Stimulated activated CD8-positive, alpha-beta memory T cell treated with anti-CD3 and anti-CD28 coated beads, Interleukin-2, amount 100 ng/mL, for 48 hours (primary cell): ENCODE results near the gene SRGAP3.

Experiments used
- DNase-seq, 2 donors: peaks; one replicate each; pipeline ENCODE4 v3.0.0-alpha.2; 2020; ENCODE audit warnings: low read depth in 2 of 2

The SRGAP3 gene

DNA sequence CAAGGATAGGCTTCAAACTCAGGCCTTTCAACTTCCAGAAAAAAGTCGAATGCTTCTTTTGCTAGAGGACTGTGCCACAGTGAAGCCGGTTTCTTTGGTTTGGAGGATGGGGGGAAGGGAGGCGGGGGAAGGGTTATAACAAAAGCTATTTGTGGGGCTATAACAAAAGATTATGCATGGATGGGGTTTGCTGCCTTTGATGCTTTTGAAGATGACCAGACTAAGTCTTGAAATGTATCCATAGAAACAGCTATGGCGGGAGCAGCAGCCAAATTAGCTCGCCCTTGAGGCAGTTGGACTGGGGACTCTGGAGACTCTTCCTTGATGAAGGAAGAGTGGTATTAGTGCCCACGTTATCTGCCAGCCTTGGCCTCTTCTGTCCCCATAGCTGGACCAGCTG, 47.5 kb downstream of the SRGAP3 start:
- no peak for DNase-seq

GRCh38 chr3:9201266-9201665, 48.2 kb downstream of the SRGAP3 start:
- DNase-seq: no peak

- DNase-seq: no peak
Measured at GRCh38 chr3:9199775-9200174, 49.7 kb downstream of the SRGAP3 start.

DNA sequence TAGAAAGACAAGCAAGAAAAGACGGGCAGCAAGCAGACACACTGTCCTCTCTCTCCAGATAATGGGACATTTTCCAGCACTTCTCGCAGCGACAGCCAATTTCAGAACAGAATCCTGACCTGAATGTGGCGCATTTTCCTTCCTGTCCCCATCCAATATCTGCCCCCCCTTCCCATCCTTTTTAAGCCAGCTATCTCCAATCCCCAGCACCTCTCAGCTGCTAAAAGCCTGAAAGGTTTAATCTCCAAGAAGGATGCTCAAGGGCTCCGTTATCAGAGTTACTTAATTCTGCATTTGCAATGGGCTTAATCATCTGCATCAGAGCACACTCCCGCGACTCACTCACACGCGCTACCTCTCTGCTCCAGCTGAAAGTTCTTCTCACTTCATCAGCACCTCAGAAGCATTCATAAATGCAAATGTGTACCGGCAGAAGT, 50.5 kb downstream of the SRGAP3 start:
- no peak for DNase-seq

DNA sequence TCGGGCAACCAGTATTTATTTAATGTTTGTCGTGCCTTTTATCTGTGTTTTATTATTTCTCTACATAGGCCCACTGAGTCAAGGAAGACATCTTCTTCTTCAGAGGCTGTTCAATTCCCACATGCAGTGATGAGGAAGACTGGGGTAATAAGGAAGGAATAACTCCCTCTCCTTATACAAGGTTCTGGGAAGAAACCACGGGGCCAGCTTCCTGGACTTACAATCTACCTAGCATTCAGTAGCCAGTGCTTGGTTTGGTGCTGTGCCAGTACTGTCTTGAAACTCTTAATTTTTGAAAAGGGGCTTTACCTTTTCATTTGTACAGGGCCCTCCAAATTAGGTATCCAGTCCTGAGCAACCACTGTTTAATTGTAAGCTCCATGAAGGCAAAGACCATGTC, 51.2 kb downstream of the SRGAP3 start:
- DNase-seq: no peak

DNA sequence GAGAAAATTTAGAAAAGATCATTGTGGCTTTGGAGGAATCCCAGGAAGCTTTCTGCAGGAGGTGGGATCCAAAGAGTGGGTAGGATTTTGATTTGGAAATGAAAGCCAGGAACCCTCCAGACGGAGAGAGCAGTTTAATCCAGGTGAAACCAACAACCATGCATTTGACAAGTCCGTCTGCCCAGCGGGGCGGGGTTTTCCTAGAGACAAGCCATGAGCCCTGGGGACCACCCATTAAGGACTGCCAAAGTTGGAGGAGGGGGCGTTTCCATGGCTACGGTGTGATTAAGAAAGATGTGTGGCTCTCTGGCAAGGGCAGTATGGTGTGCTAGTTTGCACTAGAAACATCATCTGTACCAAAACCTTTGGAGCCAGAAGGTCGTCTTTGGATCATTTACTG, 53.4 kb downstream of the SRGAP3 start:
- DNase-seq: no peak

DNA sequence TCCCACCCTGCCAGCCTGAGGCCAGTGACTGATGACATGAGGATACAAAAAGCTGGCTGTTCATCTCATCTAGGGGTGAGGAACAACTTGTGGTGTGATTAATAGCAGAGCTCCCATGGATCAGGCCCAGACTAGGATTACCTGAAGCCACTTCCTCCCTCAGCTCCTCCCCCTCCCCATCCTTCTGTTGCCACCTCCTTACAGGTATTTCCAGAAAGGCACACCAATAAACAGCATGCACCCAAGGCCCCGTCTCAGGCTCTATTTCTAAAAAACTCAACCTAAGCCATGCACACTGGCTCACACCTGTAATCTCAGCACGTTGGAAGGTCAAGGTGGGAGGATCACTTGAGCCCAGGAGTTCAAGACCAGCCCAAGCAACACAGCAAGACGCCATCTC, 54.1 kb downstream of the SRGAP3 start:
- no peak for DNase-seq

- DNase-seq: no peak
Measured at GRCh38 chr3:9194509-9195184, 54.8 kb downstream of the SRGAP3 start.

DNA sequence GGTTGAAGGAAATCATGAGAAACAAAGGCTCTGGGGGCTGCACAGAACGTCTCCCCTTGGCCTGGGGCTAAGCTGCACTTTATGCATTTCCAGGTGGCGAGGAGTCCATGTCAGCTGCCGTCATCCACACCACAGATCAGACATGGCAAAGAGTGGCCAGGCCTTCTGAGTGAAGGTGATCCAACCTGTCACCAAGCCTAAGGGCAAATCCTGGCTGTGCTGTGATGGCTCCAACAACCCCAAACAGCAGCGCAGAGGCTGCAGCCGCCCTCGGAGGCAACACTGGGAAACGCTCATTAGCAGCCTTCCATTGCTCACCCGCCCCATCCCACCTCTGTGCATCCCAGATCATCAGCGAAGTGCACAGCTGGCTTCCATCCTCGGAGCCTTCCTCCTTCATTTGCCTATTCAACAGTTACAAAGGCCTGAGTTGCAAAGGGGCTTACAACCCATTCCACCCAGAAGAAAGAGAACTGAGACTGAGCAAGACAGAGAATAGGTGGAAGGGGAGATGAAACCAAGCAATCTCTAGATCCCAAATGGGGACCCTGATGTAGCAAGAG, 55.7 kb downstream of the SRGAP3 start:
- no peak for DNase-seq

DNA sequence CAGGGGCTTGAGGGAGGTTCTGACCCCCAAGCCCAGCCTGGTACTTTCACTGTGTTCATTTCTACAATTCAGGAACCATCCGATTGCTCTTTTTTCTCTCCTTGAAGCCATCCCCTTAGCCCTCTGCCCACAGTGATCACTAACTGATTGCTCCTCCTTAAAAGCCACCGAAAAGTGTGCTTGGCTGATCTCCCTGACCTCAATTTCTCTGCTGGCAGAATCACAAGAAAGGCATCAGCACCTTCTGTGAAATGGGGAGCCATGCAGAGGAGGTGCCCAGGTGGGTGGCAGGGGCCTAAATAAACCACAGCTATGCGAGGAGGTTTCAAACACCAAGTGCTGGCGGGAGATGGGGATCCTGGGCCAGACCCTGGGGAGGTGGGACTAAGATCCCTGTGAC, 56.2 kb downstream of the SRGAP3 start:
- no peak for DNase-seq

GRCh38 chr3:9192248-9193025, 57.0 kb downstream of the SRGAP3 start:
- DNase-seq: no peak

- no peak for DNase-seq
Measured at GRCh38 chr3:9190276-9190675, 59.2 kb downstream of the SRGAP3 start.

DNA sequence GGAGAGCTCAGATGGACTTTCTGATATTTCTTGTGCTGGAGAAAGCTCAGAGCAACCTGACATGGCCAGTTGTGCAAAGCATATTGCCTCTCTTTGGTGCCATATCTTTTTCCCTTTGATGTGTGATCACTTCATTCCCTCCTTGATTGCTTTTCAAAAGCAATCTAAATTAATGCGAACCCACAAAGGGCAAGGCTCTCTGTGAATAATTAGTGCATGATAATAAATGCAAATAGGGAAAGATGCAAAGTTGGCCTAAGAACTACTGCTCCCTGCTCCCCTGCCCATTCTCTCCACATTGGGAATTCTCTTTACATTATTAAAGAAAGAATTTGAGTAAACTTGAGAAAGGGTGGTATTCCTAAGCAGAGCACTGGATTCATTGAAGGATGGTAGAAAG, 60.9 kb downstream of the SRGAP3 start:
- DNase-seq: no peak

- DNase-seq: no peak
Measured at GRCh38 chr3:9185701-9186100, 63.7 kb downstream of the SRGAP3 start.

- DNase-seq: no peak
Measured at GRCh38 chr3:9185046-9185445, 64.4 kb downstream of the SRGAP3 start.

DNA sequence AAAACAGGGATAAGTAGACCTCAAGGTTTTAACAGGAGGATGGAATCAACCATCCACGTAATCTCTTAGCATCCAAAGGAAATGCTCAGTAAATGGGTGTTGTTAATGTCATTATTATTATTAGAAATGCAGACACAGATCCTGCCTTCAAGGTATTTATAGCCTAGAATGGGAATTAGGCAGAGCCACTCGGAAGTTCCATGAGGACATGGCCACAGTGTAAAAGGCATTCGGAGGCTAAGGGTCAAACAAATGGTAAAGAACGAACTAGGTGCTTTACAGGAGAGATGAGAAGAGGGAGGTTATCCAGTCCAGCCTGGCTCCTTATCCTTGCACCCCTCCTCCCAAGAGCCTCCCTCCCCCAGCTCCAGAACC, 65.0 kb downstream of the SRGAP3 start:
- DNase-seq: no peak

GRCh38 chr3:9183811-9184460, 65.5 kb downstream of the SRGAP3 start:
- DNase-seq: no peak

- no peak for DNase-seq
Measured at GRCh38 chr3:9183011-9183410, 66.4 kb downstream of the SRGAP3 start.

DNA sequence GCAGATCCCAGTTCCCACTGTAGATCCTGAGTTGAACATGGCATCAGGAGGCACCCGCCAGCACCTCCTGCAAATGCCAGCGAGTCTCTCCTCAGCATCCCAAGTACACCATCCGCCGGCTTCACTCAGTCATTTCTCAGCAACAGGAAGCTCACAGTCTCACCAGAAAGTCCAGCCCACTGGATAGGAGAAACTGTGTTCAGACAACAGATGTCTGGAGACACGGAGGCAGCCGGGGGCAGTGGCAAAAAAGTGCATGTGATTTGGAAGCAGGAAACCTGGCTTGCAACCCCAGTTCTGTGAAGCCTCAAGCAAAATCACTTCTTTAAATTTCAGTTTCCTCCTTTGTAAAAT, 68.7 kb downstream of the SRGAP3 start:
- no peak for DNase-seq

DNA sequence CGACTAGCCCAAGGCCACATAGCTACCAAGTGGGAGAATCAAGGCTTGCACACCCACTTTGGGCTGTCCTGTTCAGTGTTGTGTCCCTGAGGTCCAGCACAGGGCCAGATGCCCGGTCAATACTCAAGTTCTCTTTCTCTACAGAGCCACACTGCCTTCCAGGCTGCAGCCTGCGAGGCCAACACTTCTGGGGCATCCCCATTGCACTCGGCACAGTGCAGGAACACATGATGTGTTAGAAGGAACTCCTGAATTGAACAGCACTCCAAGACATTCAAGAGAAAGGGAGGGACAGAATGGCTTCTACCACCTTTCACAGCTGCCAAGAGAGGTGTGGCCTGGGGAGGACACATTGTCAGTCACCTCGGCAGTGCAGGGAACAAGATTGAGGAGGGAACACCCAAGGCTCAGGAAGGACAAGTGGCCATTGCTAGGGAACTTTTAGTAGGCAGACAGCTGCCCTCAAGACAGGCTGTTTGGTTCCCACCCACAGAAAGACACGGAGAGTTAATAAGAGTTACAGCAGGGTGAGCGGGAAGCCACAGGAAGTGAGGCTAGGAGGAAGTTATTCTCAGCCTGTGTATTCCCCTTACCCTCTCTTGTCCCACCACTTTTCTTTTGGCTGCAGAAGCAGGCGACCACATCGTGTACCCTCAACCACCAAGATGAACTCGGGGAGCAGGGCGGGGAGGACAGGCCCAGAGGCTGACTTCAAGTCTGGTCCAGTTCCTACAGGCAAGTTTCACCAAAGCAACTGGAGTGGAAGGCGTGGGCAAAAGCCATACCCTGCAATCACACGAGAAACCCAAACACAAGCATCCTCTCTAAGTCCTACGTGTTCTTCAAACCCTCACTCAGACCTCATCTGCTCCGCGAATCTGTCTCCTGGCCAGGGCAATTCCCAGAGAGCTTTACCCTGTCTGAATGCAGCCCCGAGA, 69.4 kb downstream of the SRGAP3 start:
- DNase-seq: no peak

- DNase-seq: no peak
Measured at GRCh38 chr3:9178697-9179096, 70.7 kb downstream of the SRGAP3 start.

DNA sequence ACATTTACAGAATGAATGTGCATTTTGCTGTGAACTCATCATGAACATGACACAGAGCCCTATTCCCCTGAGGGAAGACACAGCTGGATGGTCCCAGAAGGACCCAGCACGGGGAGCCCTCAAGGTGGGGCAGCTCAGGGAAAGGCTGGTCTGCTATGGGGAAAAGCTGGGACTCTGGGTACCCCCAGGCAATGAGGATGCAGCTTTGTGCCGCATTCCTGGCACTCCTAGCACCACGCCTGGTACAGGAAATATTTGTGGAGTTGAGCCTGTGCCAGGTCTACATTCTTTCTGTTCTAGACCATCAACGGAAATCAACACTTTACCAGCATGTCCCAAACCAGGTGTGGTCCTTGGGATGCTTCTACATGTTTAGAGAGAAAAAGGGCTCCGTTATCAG, 74.0 kb downstream of the SRGAP3 start:
- DNase-seq: no peak
